H1 (cell line): ENCODE measurements around the gene TBC1D10A. TPM values are rescaled to one million over a fixed set of nuclear protein-coding genes. Genes with fewer than 3 reads are reported as not detected.

Experiments used
- ATF2 ChIP-seq: IDR thresholded peaks from 2 replicates; pipeline ENCODE4 v1.6.1; 2012; ENCODE audit warnings: low read length, inconsistent platforms
- BCL11A ChIP-seq, 2 experiments: IDR thresholded peaks; one replicate each; pipeline ENCODE4 v1.6.1; 2011; ENCODE audit warnings: low read depth in 2 of 2, low read length in 2 of 2, mild to moderate bottlenecking in 2 of 2
- CBX5 ChIP-seq: fragments of 300-800, 300-1000 bp; sonication (generic); IDR thresholded peaks from 2 replicates; pipeline ENCODE4 v1.7.1; 2016; ENCODE audit warnings: antibody characterized with exemption, low read length, low read depth
- CHD1 ChIP-seq: IDR thresholded peaks from 2 replicates; pipeline ENCODE4 v1.6.1; 2012; ENCODE audit warnings: low read depth, low read length, improper control_type of control experiment
- EGR1 ChIP-seq: IDR thresholded peaks from 2 replicates; pipeline ENCODE4 v1.6.1; 2011; ENCODE audit warnings: low read depth, low read length, borderline replicate concordance
- EZH2 ChIP-seq: fragments of 200-600 bp; sonication (generic); IDR thresholded peaks from 2 replicates; pipeline ENCODE4 v1.7.1; 2012; ENCODE audit warnings: low read depth, mild to moderate bottlenecking, moderate library complexity, low read length, inconsistent platforms; ENCODE audit not compliant: severe bottlenecking
- GTF2F1 ChIP-seq: IDR thresholded peaks from 2 replicates; pipeline ENCODE4 v1.6.1; 2012; ENCODE audit warnings: low read depth, low read length, improper control_type of control experiment, borderline replicate concordance
- KDM1A ChIP-seq: fragments of 200-600, 300-600 bp; sonication (generic); IDR thresholded peaks from 2 replicates; pipeline ENCODE4 v1.7.1; 2016; ENCODE audit warnings: mild to moderate bottlenecking, low read length, borderline replicate concordance
- RBBP5 ChIP-seq: IDR thresholded peaks from 2 replicates; pipeline ENCODE4 v1.7.1; 2012; ENCODE audit warnings: low read depth, mild to moderate bottlenecking, inconsistent platforms, low read length, moderate library complexity, borderline replicate concordance
- RXRA ChIP-seq: IDR thresholded peaks from 2 replicates; pipeline ENCODE4 v1.6.1; 2011; ENCODE audit warnings: low read depth, mild to moderate bottlenecking, low read length, moderate library complexity; ENCODE audit not compliant: insufficient read depth
- polyA plus RNA-seq, 7 experiments: library from polyadenylated mRNA; depleted of rRNA in 3 of 7; stranded (reverse) in 5 of 7; unstranded in 2 of 7; fragments of >200 nt in 5 of 7; fragments of 200-250 nt in 2 of 7; gene quantifications; 1 replicate in 5 of 7; 2 replicates in 1 of 7; 4 replicates in 1 of 7; pipeline versions ENCODE4 v1.2.1 to v1.2.3, GENCODE V29; 2011 to 2013; ENCODE audit warnings: missing spikeins in 2 of 7, mixed read lengths in 2 of 7
- total RNA-seq: library from RNA; stranded (reverse); fragmentation: NEBNext Ultra II Directional; extraction: Animal tissue kit (Norgen Biotek cat#: 25700); gene quantifications from 2 replicates; pipeline ENCODE4 v1.2.1, GENCODE V29; 2021

Gene TBC1D10A
- total and polyA plus RNA-seq, 2 of the 8 experiments (the other 6 are each of a cell fraction or from before 2014, with no cell fraction given) = 5.4 to 7.0 TPM

GRCh38 chr22:30249049-30250038, 77.4 kb downstream of the TBC1D10A start (continued):
- TF ChIP-seq ATF2 = no peak
- no peak for TF ChIP-seq CHD1
- TF ChIP-seq EZH2 = no peak
- TF ChIP-seq CBX5 = no peak
- TF ChIP-seq GTF2F1 = no peak
- TF ChIP-seq RBBP5 = no peak
- no peak for TF ChIP-seq RXRA
- no peak for TF ChIP-seq KDM1A
- no peak for TF ChIP-seq BCL11A (IDR thresholded peaks at IDR 0.05; ENCODE audit: low read depth in 2 of 2, low read length in 2 of 2)
- no peak for TF ChIP-seq EGR1
